ENCODE measurements around the gene FANCC.

FANCC gene

GRCh38 chr9:95058121-95058785, 259.3 kb downstream of the FANCC start:
- no peak for DNase-seq

- DNase-seq = no peak
Measured at GRCh38 chr9:95057101-95057500, 260.4 kb downstream of the FANCC start.

GRCh38 chr9:95055851-95056551, 261.5 kb downstream of the FANCC start:
- DNase-seq = no peak

- no peak for DNase-seq
Measured at GRCh38 chr9:95055334-95055850, 262.1 kb downstream of the FANCC start.

- DNase-seq = no peak
Measured at GRCh38 chr9:95053611-95054570, 263.6 kb downstream of the FANCC start.

DNA sequence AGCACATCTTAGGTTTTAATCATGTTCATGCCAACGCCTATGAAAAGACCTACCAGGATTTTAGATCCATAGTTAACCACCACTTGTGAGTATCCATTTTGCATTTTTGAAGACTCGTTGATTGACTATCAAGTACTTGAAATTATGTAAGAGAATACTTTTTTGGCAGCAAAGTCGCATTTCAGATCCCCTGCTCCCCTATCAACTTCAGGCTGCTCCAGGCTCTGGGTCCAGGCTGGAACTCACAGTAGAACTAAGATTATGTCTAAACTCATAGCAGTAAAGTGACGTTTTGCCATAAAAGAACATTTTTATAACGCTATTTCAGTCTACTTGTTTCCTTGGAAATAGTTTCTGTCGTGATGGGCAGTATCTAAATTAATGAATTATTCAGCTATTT, 267.7 kb downstream of the FANCC start:
- DNase-seq = no peak
